GM10266 (cell line): ENCODE data around the gene DENND6A.

Experiments
- DNase-seq: peaks from one replicate; pipeline ENCODE4 v3.0.0; 2012; ENCODE audit errors: extremely low spot score
- TF ChIP-seq, protein P1 (sequence below): IDR thresholded peaks from 2 replicates; pipeline ENCODE4 v1.5.1; 2012; ENCODE audit warnings: mild to moderate bottlenecking, low read depth; ENCODE audit not compliant: control insufficient read depth, insufficient read depth; ENCODE audit errors: missing control alignments

The DENND6A gene

DNA sequence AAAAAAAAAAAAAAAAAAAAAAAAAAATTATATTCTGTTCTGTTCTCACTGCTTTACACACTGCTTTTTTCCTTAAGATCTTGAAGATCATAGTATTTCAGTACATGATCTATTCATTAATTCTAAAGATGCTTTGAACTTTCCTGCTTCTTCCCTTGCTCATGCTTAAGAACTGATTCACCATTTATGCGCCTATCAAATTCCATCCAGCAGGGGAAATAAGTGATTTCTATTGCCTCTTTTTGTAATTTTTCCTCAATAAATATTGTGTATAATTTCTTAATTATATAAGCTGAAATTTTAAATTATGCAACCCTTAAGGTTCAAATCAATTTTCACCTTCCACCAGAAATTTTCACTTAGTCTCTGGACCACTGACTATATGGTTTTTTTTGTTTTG, 10.6 kb downstream of the DENND6A start:
- no peak for DNase-seq
- TF ChIP-seq, protein P1, sequence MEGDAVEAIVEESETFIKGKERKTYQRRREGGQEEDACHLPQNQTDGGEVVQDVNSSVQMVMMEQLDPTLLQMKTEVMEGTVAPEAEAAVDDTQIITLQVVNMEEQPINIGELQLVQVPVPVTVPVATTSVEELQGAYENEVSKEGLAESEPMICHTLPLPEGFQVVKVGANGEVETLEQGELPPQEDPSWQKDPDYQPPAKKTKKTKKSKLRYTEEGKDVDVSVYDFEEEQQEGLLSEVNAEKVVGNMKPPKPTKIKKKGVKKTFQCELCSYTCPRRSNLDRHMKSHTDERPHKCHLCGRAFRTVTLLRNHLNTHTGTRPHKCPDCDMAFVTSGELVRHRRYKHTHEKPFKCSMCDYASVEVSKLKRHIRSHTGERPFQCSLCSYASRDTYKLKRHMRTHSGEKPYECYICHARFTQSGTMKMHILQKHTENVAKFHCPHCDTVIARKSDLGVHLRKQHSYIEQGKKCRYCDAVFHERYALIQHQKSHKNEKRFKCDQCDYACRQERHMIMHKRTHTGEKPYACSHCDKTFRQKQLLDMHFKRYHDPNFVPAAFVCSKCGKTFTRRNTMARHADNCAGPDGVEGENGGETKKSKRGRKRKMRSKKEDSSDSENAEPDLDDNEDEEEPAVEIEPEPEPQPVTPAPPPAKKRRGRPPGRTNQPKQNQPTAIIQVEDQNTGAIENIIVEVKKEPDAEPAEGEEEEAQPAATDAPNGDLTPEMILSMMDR, result no peak

DNA sequence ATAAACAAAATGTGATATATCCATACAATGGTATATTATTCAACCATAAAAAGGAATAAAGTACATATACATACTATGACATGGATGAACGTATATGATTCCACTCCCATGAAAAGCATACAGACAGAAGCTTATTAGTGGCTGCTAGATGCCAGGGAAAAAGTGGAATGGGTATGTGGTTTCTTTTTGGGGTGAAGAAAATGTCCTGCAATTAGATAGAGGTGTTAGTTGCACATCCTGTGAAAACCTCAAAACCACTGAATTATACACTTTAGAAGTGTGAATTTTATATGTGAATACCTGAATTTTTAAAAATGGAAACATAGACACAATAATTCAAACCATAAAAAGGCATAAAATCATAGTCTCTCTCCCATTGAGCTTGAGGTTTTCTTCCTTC, 11.2 kb downstream of the DENND6A start:
- TF ChIP-seq, protein P1, result no peak
- DNase-seq, result no peak

DNA sequence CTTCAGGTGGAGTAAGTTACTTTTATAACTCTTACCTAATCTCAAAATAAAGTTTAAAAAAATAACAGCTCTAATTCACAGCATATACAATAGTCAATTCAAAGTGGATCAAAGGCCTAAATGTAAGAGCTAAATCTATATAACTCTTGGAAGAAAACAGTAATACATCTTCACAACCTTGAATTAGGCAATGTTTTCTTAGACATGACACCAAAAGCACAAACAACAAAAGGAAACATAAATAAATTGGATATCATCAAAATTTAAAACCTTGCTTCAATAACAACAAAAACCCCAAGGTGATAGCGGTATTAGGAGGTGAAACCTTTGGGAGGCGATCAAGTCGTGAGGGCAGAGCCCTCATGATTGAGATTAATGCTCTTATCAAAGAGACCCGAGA, 12.8 kb downstream of the DENND6A start:
- TF ChIP-seq, protein P1, result no peak
- no peak for DNase-seq

DNA sequence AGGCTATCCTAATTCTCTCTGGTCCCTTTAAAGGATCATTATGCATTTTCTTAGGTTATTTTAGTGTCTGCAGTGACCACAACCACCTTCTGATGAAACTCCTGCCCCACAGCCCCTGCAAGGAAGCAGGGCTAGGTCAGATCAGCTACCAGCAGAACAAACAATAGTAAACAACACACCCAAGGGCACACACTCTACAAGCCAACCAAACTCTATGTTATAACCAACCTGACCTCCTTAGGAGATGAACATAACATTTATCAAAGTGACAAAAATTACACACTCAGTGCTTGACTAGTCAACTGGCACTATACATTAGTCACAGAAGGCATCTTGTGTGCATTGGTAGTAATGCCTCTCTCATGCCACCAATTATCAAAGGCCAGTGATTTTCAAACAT, 17.3 kb downstream of the DENND6A start:
- DNase-seq, result no peak
- TF ChIP-seq, protein P1, result no peak

DNA sequence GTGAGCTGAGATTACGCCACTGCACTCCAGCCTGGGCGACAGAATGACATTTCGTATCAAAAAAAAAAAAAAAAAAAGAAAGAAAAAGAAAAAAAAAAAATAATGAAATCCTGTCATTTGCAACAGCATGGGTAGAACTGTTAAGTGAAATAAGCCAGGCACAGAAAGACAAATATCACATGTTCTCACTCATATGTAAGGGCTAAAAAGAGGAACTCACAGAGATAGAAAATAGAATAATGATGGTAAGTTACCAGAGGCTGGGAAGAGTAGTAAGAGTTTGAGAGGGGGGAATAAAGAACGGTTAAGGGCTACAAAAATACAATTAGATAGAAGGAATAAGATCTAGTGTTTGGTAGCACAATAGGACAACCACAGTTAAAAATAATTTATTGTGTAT, 19.7 kb downstream of the DENND6A start:
- TF ChIP-seq, protein P1, result no peak
- no peak for DNase-seq

DNA sequence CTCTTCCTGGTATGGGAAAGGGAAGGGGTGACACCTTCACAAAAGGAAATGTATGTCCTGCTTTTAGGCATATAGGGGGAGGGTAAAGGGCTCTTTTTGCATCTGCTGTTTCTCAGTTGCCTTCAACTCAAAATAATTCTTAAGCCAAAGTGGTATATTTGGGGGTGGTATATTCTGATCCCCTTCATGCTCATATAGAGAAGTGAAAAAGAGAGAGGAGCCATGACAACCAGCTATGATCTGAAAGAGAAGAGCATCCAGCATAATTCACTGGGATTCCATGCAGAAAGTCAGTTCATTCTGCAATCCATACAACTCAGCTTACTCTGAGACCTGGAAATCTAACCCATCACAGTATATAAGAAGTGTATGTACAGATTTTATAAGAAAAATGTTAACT, 22.3 kb downstream of the DENND6A start:
- TF ChIP-seq, protein P1, result no peak
- DNase-seq, result no peak

DNA sequence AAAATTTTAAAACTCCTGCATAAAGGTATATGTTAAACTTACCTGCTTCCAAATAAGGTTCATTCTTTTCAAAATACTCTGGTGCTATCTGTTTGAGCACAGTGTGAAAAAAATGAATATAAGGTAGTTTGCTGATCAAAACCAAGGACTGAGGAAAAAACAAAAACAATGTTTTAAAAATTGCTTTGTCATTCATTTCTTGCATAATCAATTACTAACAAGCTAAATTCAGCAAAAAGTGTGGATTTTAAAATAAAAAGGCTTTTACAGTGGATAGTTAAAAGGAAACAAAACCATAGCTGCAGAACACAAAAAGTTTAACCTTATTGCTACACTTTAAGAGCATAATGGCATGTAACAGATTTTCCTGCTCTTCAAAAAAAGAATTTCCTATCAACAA, 31.5 kb downstream of the DENND6A start:
- TF ChIP-seq, protein P1, result no peak
- DNase-seq, result no peak
